ENCODE data around the gene VAV3. TPM values are rescaled to one million over a fixed set of nuclear protein-coding genes. Genes with fewer than 3 reads are reported as not detected.

The VAV3 gene
- total RNA-seq, 4 donors from 2014 or later = 117 to 239 (median 135) TPM

- Histone ChIP-seq H3K36me3 (no peaks in the 10 kb centered on the region), H3K4me3 (no peak overlapping the region), H3K4me1 (peaks cover 43% of the 10 kb centered on the region), H3K27ac (no peak overlapping the region), H3K27me3 (no peaks in the 10 kb centered on the region), H3K9me3 (no peaks in the 10 kb centered on the region)
- no peak for DNase-seq (ENCODE audit: low spot score in 2 of 2)
- TF ChIP-seq EP300 (IDR thresholded peaks at IDR 0.05) = no peak
- TF ChIP-seq CTCF (IDR thresholded peaks at IDR 0.05) = no peak
- no peak for TF ChIP-seq POLR2A (IDR thresholded peaks at IDR 0.05)
- TF ChIP-seq POLR2AphosphoS5 (IDR thresholded peaks at IDR 0.05) = no peak
- whole genome bisulfite sequencing = 83% methylated on average over 4 of the region's 4 CpGs
Measured at GRCh38 chr1:107935396-107936064, 29.4 kb downstream of the VAV3 start.

GRCh38 chr1:107934578-107934977 is 30.4 kb downstream of the VAV3 start:
- Histone ChIP-seq H3K36me3 (no peaks in the 10 kb centered on the region), H3K9me3 (no peaks in the 10 kb centered on the region), H3K27me3 (no peaks in the 10 kb centered on the region), H3K4me3 (no peak overlapping the region), H3K27ac (no peak overlapping the region), H3K4me1 (peaks cover 33% of the 10 kb centered on the region)
- TF ChIP-seq CTCF (IDR thresholded peaks at IDR 0.05) = no peak
- TF ChIP-seq POLR2A (IDR thresholded peaks at IDR 0.05) = no peak
- no peak for TF ChIP-seq EP300 (IDR thresholded peaks at IDR 0.05)
- TF ChIP-seq POLR2AphosphoS5 (IDR thresholded peaks at IDR 0.05) = no peak
- no peak for DNase-seq (ENCODE audit: low spot score in 2 of 2)
- 62% methylated on average over 5 of the region's 5 CpGs for WGBS

- no peaks in the 10 kb centered on the region for H3K27me3 ChIP-seq
- H3K36me3 ChIP-seq = no peaks in the 10 kb centered on the region
- H3K9me3 ChIP-seq = no peaks in the 10 kb centered on the region
- 81% methylated on average over 1 of the region's 1 CpG for WGBS
- no peak for TF ChIP-seq POLR2AphosphoS5 (IDR thresholded peaks at IDR 0.05)
- no peak for TF ChIP-seq EP300 (IDR thresholded peaks at IDR 0.05)
- TF ChIP-seq CTCF (IDR thresholded peaks at IDR 0.05) = no peak
- TF ChIP-seq POLR2A (IDR thresholded peaks at IDR 0.05) = no peak
- H3K4me1 ChIP-seq = peaks cover 33% of the 10 kb centered on the region
- H3K27ac ChIP-seq = no peak overlapping the region
- no peak overlapping the region for H3K4me3 ChIP-seq
- no peak for DNase-seq (ENCODE audit: low spot score in 2 of 2)
Measured at GRCh38 chr1:107933736-107934135, 31.2 kb downstream of the VAV3 start.

GRCh38 chr1:107930292-107930691 is 34.7 kb downstream of the VAV3 start:
- no peaks in the 10 kb centered on the region for H3K36me3 ChIP-seq
- H3K4me3 ChIP-seq = no peak overlapping the region
- no peak overlapping the region for H3K27ac ChIP-seq
- WGBS = 92% methylated on average over 1 of the region's 1 CpG
- TF ChIP-seq POLR2AphosphoS5 (IDR thresholded peaks at IDR 0.05) = no peak
- no peak for TF ChIP-seq CTCF (IDR thresholded peaks at IDR 0.05)
- TF ChIP-seq POLR2A (IDR thresholded peaks at IDR 0.05) = no peak
- no peak for TF ChIP-seq EP300 (IDR thresholded peaks at IDR 0.05)
- no peak for DNase-seq (ENCODE audit: low spot score in 2 of 2)
- no peaks in the 10 kb centered on the region for H3K9me3 ChIP-seq
- no peaks in the 10 kb centered on the region for H3K27me3 ChIP-seq
- peaks cover 10% of the 10 kb centered on the region for H3K4me1 ChIP-seq

- DNase-seq (ENCODE audit: low spot score in 2 of 2) = no peak
- Histone ChIP-seq H3K4me3 (no peak overlapping the region), H3K27ac (no peak overlapping the region), H3K27me3 (no peaks in the 10 kb centered on the region), H3K9me3 (no peaks in the 10 kb centered on the region), H3K36me3 (no peaks in the 10 kb centered on the region), H3K4me1 (no peaks in the 10 kb centered on the region)
- WGBS = 80% methylated on average over 2 of the region's 2 CpGs
- TF ChIP-seq EP300 (IDR thresholded peaks at IDR 0.05) = no peak
- TF ChIP-seq POLR2A (IDR thresholded peaks at IDR 0.05) = no peak
- TF ChIP-seq CTCF (IDR thresholded peaks at IDR 0.05) = no peak
- TF ChIP-seq POLR2AphosphoS5 (IDR thresholded peaks at IDR 0.05) = no peak
Measured at GRCh38 chr1:107927820-107928219, 37.2 kb downstream of the VAV3 start.
